GM10847 (cell line): ENCODE measurements around the gene KIF13A.

Experiments
- POLR2A ChIP-seq: IDR thresholded peaks from 2 replicates; pipeline ENCODE4 v1.6.1; 2011; ENCODE audit not compliant: insufficient read length; ENCODE audit errors: extremely low read depth

The KIF13A gene

GRCh38 chr6:17957904-17958620, 29.4 kb downstream of the KIF13A start:
- no peak for TF ChIP-seq POLR2A

- TF ChIP-seq POLR2A = no peak
Observed at GRCh38 chr6:17957498-17957897, 29.9 kb downstream of the KIF13A start.

- no peak for TF ChIP-seq POLR2A
Observed at GRCh38 chr6:17957086-17957485, 30.3 kb downstream of the KIF13A start.

GRCh38 chr6:17950095-17950494, 37.3 kb downstream of the KIF13A start:
- TF ChIP-seq POLR2A = no peak

GRCh38 chr6:17949168-17949567, 38.3 kb downstream of the KIF13A start:
- no peak for TF ChIP-seq POLR2A

- no peak for TF ChIP-seq POLR2A
Observed at GRCh38 chr6:17948725-17949124, 38.7 kb downstream of the KIF13A start.

GRCh38 chr6:17945575-17945974, 41.9 kb downstream of the KIF13A start:
- TF ChIP-seq POLR2A = no peak

GRCh38 chr6:17945111-17945510, 42.3 kb downstream of the KIF13A start:
- no peak for TF ChIP-seq POLR2A

GRCh38 chr6:17941318-17941717, 46.1 kb downstream of the KIF13A start:
- no peak for TF ChIP-seq POLR2A

GRCh38 chr6:17940151-17940792, 47.2 kb downstream of the KIF13A start:
- TF ChIP-seq POLR2A = no peak

- TF ChIP-seq POLR2A = no peak
Observed at GRCh38 chr6:17938901-17939300, 48.5 kb downstream of the KIF13A start.

GRCh38 chr6:17935188-17936149, 52.0 kb downstream of the KIF13A start:
- no peak for TF ChIP-seq POLR2A

GRCh38 chr6:17933716-17934115, 53.7 kb downstream of the KIF13A start:
- TF ChIP-seq POLR2A = no peak

- no peak for TF ChIP-seq POLR2A
Observed at GRCh38 chr6:17932330-17932852, 55.0 kb downstream of the KIF13A start.

- no peak for TF ChIP-seq POLR2A
Observed at GRCh38 chr6:17931227-17931626, 56.2 kb downstream of the KIF13A start.

GRCh38 chr6:17930321-17930993, 57.0 kb downstream of the KIF13A start:
- no peak for TF ChIP-seq POLR2A
